Upper lobe of left lung (tissue), 4 donors: ENCODE results near the gene COA5.

Source experiments
- CTCF ChIP-seq, 6 experiments: fragments of 450-650 bp in 4 of 6; fragments of 200-600 bp in 2 of 6; sonication (generic) in 2 of 6; IDR thresholded peaks; one replicate each; pipeline ENCODE4 v1.5.1; 2016 to 2019; ENCODE audit warnings: antibody characterized with exemption in 6 of 6
- EP300 ChIP-seq, 4 donors: sonication (generic); formaldehyde crosslinking; IDR thresholded peaks; one replicate each; pipeline ENCODE4 v1.5.1; 2017; ENCODE audit warnings: antibody characterized with exemption in 4 of 4, control low read depth in 2 of 4
- POLR2A ChIP-seq, 4 donors: fragments of 450-650 bp; IDR thresholded peaks; one replicate each; pipeline ENCODE4 v1.5.1; 2016 to 2017; ENCODE audit warnings: antibody characterized with exemption in 4 of 4, mild to moderate bottlenecking in 2 of 4

- TF ChIP-seq POLR2A (IDR thresholded peaks at IDR 0.05), result no peak
- no peak for TF ChIP-seq CTCF (IDR thresholded peaks at IDR 0.05)
- no peak for TF ChIP-seq EP300 (IDR thresholded peaks at IDR 0.05)
Measured at GRCh38 chr2:98565286-98565860, 42.9 kb downstream of the COA5 start.
